ENCODE data around the gene HEMGN. TPM values are rescaled to one million over a fixed set of nuclear protein-coding genes. Genes with fewer than 3 reads are reported as not detected.

HEMGN gene
- total and polyA plus RNA-seq, 2 of the 8 experiments (the other 6 are each of a cell fraction or from before 2014, with no cell fraction given), result not detected

GRCh38 chr9:97975376-97975775, 37.4 kb upstream of the HEMGN start (continued):
- TF ChIP-seq SIN3A (conservative IDR thresholded peaks at IDR 0.05 in 1 of 2, IDR thresholded peaks at IDR 0.05 in 1 of 2; ENCODE audit: low read depth in 1 of 2, low read length in 2 of 2), result no peak
- no peak for TF ChIP-seq BCL11A (IDR thresholded peaks at IDR 0.05; ENCODE audit: low read depth in 2 of 2, low read length in 2 of 2)
- TF ChIP-seq POU5F1 (IDR thresholded peaks at IDR 0.05; ENCODE audit: low read depth, low read length), result no peak
